Thoracic aorta (tissue), 2 donors: Measurements from ENCODE around the gene CYB561A3. TPM values are rescaled to one million over a fixed set of nuclear protein-coding genes. Genes with fewer than 3 reads are reported as not detected.
A peak's percentile ranks its signal among the peaks of the same experiment; 100 is the strongest.

Source experiments
- ATAC-seq: fragments of 150-250 bp; one replicate; pipeline ENCODE4 v1.8.0; 2017; ENCODE audit warnings: low read depth; ENCODE audit not compliant: insufficient number of reproducible peaks, low FRiP score
- DNase-seq: peaks from one replicate; pipeline ENCODE4 v3.0.0-alpha.2; 2020; ENCODE audit warnings: low spot score
- H3K27ac ChIP-seq, 2 donors: fragments of 200-600 bp; sonication (generic); 1 replicate in 1 of 2; 2 replicates in 1 of 2; pipeline ENCODE4 v1.5.1; 2016; ENCODE audit warnings: mild to moderate bottlenecking in 2 of 2, moderate library complexity in 2 of 2
- H3K27me3 ChIP-seq: fragments of 200-600 bp; sonication (generic); replicated peaks from 2 replicates; pipeline ENCODE4 v1.6.0; 2016; ENCODE audit warnings: mild to moderate bottlenecking; ENCODE audit not compliant: insufficient read depth
- H3K36me3 ChIP-seq: fragments of 200-600 bp; sonication (generic); one replicate; pipeline ENCODE4 v1.5.1; 2016
- H3K4me1 ChIP-seq, 2 donors: fragments of 200-600 bp; sonication (generic); 1 replicate in 1 of 2; 2 replicates in 1 of 2; pipeline versions ENCODE4 v1.5.1 to v1.6.0; 2016; ENCODE audit warnings: low read depth in 2 of 2, mild to moderate bottlenecking in 1 of 2; ENCODE audit not compliant: control insufficient read depth in 1 of 2
- H3K4me3 ChIP-seq: fragments of 200-600 bp; sonication (generic); 2 replicates; pipeline ENCODE4 v1.5.1; 2016; ENCODE audit warnings: mild to moderate bottlenecking
- H3K9me3 ChIP-seq: fragments of 200-600 bp; sonication (generic); 2 replicates; pipeline ENCODE4 v1.5.1; 2016
- CTCF ChIP-seq: fragments of 200-600 bp; sonication (generic); IDR thresholded peaks from one replicate; pipeline ENCODE4 v1.5.1; 2019; ENCODE audit warnings: antibody characterized with exemption
- total RNA-seq, 2 donors: library from RNA; depleted of rRNA; stranded (reverse); fragments of >200 nt; gene quantifications; one replicate each; pipeline versions ENCODE4 v1.1.0 to v1.2.3, GENCODE V29; 2016

CYB561A3 gene
- total RNA-seq: 10 to 100 TPM; 37.1 to 80.8 TPM

GRCh38 chr11:61361741-61362541 is at the start of gene CYB561A3, which contains the start of gene TMEM138:
Gene CYB561A3, minus strand, starts transcription at chr11:61361882. Its CDS starts 5,169 bp downstream, at chr11:61356713.
Gene TMEM138, plus strand, starts transcription at chr11:61362374. Its CDS starts 2,017 bp downstream, at chr11:61364391.
- H3K36me3 ChIP-seq: peaks cover 16% of the 10 kb centered on the region
- no peaks in the 10 kb centered on the region for H3K27me3 ChIP-seq
- no peak for TF ChIP-seq CTCF
- H3K9me3 ChIP-seq: no peaks in the 10 kb centered on the region
- H3K4me1 ChIP-seq: peaks cover 13 to 31% of the 10 kb centered on the region in 2 donors
- ATAC-seq (peak; percentile 88), DNase-seq (peak; percentile 70)
- peak within 1 kb of the TSS; percentile 100 for H3K27ac ChIP-seq
- H3K4me3 ChIP-seq: peak within 1 kb of the TSS; percentile 98

- no peaks in the 10 kb centered on the region for H3K27me3 ChIP-seq
- no peak for DNase-seq
- H3K4me3 ChIP-seq: no peak overlapping the region
- no peak for ATAC-seq
- no peaks in the 10 kb centered on the region for H3K9me3 ChIP-seq
- no peaks in the 10 kb centered on the region for H3K4me1 ChIP-seq
- no peak overlapping the region for H3K27ac ChIP-seq
- H3K36me3 ChIP-seq: peaks cover 81% of the 10 kb centered on the region
- TF ChIP-seq CTCF: no peak
Observed at GRCh38 chr11:61406991-61407728, 45.5 kb upstream of the CYB561A3 start.

- Histone ChIP-seq H3K4me1 (no peaks in the 10 kb centered on the region), H3K36me3 (peaks cover 71% of the 10 kb centered on the region)
- ATAC-seq: no peak
Observed at GRCh38 chr11:61406067-61406466, 44.4 kb upstream of the CYB561A3 start.

GRCh38 chr11:61404641-61405040 is 43.0 kb upstream of the CYB561A3 start:
- Histone ChIP-seq H3K27ac (no peak overlapping the region), H3K9me3 (no peaks in the 10 kb centered on the region), H3K27me3 (no peaks in the 10 kb centered on the region), H3K36me3 (peaks cover 60% of the 10 kb centered on the region), H3K4me1 (no peaks in the 10 kb centered on the region), H3K4me3 (no peak overlapping the region)
- TF ChIP-seq CTCF: no peak
- DNase-seq (no peak), ATAC-seq (no peak)

More at GRCh38 chr11:61406067-61406466, 44.4 kb upstream of the CYB561A3 start:
- no peak for TF ChIP-seq CTCF
- Histone ChIP-seq H3K27me3 (no peaks in the 10 kb centered on the region), H3K9me3 (no peaks in the 10 kb centered on the region), H3K27ac (no peak overlapping the region), H3K4me3 (no peak overlapping the region)
- DNase-seq: no peak

- Histone ChIP-seq H3K4me3 (no peak overlapping the region), H3K9me3 (no peaks in the 10 kb centered on the region), H3K36me3 (peaks cover 58% of the 10 kb centered on the region), H3K27me3 (no peaks in the 10 kb centered on the region), H3K27ac (no peak overlapping the region), H3K4me1 (no peaks in the 10 kb centered on the region)
- ATAC-seq: no peak
- TF ChIP-seq CTCF: no peak
- no peak for DNase-seq
Observed at GRCh38 chr11:61404103-61404502, 42.4 kb upstream of the CYB561A3 start.
